ENCODE results near the gene TTC9.
A peak's percentile ranks its signal among the peaks of the same experiment; 100 is the strongest.

The TTC9 gene

DNA sequence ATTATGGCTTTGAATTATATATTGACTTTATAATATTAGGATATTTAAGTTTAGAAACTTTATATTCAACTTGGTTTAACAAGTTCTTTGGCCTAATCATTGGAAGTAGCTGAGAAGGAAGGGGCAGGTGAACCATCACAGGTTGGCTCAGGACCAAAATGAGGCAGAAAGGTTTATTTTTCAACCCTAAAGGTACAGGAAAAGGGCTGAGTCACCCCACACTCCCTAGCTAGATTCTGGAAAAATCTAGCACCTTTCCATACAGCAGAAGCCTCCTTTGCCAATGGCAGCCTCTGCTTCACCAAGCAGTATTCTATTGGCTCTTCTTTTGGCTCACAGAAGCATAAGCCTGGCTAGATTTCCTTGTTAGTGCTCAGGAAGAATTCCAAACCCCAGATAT is 22.0 kb upstream of the TTC9 start:
- Mint-ChIP-seq H3K36me3 (ENCODE audit: low read depth) (no peaks in the 10 kb centered on the region), H3K27ac (no peak overlapping the region), H3K4me1 (no peaks in the 10 kb centered on the region), H3K4me3 (no peak overlapping the region), H3K9me3 (peaks cover 3% of the 10 kb centered on the region), H3K27me3 (ENCODE audit: low read depth) (peaks cover 3% of the 10 kb centered on the region)
- TF ChIP-seq, protein P1, sequence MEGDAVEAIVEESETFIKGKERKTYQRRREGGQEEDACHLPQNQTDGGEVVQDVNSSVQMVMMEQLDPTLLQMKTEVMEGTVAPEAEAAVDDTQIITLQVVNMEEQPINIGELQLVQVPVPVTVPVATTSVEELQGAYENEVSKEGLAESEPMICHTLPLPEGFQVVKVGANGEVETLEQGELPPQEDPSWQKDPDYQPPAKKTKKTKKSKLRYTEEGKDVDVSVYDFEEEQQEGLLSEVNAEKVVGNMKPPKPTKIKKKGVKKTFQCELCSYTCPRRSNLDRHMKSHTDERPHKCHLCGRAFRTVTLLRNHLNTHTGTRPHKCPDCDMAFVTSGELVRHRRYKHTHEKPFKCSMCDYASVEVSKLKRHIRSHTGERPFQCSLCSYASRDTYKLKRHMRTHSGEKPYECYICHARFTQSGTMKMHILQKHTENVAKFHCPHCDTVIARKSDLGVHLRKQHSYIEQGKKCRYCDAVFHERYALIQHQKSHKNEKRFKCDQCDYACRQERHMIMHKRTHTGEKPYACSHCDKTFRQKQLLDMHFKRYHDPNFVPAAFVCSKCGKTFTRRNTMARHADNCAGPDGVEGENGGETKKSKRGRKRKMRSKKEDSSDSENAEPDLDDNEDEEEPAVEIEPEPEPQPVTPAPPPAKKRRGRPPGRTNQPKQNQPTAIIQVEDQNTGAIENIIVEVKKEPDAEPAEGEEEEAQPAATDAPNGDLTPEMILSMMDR (IDR thresholded peaks at IDR 0.05; ENCODE audit: unreplicated experiment in 3 of 3), result no peak

DNA sequence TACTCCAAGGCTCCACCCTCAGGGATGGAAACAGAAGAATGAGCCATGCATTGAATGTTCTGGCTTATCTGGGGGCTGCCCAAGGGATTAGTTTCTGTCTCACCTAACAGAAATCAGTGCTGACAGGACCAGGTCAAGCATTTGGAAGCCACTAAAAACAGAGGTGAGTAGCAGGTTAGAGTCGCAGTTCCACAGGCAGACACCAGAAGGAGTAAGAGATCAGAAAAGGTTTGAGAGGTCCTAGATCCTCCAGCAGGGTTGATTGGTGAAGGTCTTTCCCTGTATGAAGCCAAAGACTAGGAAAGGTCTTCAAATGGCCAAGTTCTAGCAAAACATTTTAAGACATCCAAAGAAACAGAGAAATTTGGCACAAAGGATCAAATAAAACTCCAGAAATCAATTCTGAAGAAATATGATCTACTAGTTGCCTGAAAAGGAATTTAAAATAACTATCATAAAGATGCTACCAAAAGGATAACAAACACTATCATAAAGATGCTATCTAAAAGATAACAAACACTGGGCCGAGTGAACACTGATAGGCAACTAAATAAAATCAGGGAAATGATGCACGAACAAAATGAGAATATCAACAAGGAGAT is 19.5 kb upstream of the TTC9 start:
- no peaks in the 10 kb centered on the region for H3K4me1 Mint-ChIP-seq
- no peak overlapping the region for H3K4me3 Mint-ChIP-seq
- no peak overlapping the region for H3K27ac Mint-ChIP-seq
- no peaks in the 10 kb centered on the region for H3K36me3 Mint-ChIP-seq (ENCODE audit: low read depth)
- peaks cover 19% of the 10 kb centered on the region for H3K9me3 Mint-ChIP-seq
- TF ChIP-seq, protein P1 (IDR thresholded peaks at IDR 0.05; ENCODE audit: unreplicated experiment in 3 of 3), result peak; percentile 35 to 49 (median 37)
- no peaks in the 10 kb centered on the region for H3K27me3 Mint-ChIP-seq (ENCODE audit: low read depth)

DNA sequence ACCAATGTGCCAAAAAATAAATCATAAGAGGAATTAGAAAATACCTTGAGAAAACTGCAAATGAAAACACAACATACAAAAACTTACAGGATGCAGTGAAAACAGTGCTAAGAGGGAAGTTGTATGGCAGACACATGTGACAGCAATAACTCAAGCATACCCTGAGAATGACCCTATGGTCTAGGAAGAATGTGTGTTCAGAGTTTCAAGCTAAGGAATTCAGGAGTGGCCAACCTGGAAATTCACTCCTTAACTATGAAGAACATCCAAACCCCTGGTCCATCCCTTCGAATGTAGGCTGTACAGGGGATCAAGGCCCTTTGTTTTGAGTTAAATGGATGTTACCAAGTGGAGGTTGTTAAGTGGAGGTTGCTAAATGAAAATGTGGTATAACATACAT is 16.7 kb upstream of the TTC9 start:
- TF ChIP-seq, protein P1 (IDR thresholded peaks at IDR 0.05; ENCODE audit: unreplicated experiment in 3 of 3), result no peak
- no peaks in the 10 kb centered on the region for H3K4me1 Mint-ChIP-seq
- peaks cover 26% of the 10 kb centered on the region for H3K9me3 Mint-ChIP-seq
- no peak overlapping the region for H3K4me3 Mint-ChIP-seq
- H3K27ac Mint-ChIP-seq, result no peak overlapping the region
- no peaks in the 10 kb centered on the region for H3K36me3 Mint-ChIP-seq (ENCODE audit: low read depth)
- H3K27me3 Mint-ChIP-seq (ENCODE audit: low read depth), result peaks cover 5% of the 10 kb centered on the region

DNA sequence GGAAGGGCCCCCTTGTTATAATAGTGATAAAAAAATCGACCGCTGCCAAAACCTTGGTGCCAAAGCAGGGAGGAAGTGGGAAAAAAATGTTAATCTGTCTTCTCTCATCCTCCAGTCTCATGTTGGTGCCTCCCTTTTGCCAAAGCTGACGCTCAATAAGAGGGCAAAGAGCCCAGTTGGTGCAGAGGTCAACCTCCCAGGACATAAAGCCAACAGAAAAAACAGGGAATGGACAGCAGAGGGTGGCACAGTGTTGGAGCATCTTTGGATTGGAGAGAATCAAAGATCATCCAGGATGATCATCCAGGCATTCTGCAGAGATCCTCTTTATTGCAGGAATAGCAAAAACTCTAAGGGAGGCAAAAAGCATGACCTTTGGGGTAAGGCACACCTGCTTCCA is 9.8 kb upstream of the TTC9 start:
- Mint-ChIP-seq H3K4me1 (no peaks in the 10 kb centered on the region), H3K36me3 (ENCODE audit: low read depth) (no peaks in the 10 kb centered on the region), H3K27ac (no peak overlapping the region), H3K27me3 (ENCODE audit: low read depth) (peaks cover 20% of the 10 kb centered on the region), H3K9me3 (peaks cover 10% of the 10 kb centered on the region), H3K4me3 (no peak overlapping the region)
- TF ChIP-seq, protein P1 (IDR thresholded peaks at IDR 0.05; ENCODE audit: unreplicated experiment in 3 of 3), result no peak

DNA sequence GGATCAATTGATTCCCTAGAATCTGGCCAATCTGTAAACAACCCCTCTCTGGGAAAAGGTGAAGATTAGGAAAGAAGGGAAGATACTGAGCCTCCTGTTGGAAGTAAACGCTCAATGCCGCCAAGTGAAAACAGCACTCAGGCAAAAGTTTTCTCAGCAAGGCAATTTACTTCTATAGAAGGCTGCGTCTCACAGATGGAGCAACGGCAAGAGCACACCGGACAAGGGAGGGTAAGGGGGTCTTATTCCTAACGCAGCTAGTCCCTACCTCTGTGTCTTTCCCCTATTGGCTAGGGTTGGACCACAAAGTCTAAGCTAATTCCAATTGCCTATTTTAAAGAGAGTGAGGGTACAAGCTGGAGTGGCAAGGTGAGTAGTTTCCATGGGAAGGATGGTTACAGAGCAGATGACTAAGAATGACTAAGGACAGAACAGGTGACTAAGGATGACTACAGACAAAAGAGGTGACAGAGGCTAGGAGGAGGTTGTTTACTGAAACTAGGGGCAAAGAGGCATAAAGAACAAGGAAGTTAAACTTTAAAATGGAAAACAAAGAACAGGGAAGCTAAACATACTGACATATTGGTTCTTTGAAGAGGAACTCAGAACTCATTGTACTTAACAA is 5.6 kb upstream of the TTC9 start:
- Mint-ChIP-seq H3K9me3 (no peaks in the 10 kb centered on the region), H3K27ac (no peak overlapping the region), H3K4me1 (peaks cover 4% of the 10 kb centered on the region), H3K27me3 (ENCODE audit: low read depth) (peaks cover 47% of the 10 kb centered on the region), H3K4me3 (no peak overlapping the region), H3K36me3 (ENCODE audit: low read depth) (no peaks in the 10 kb centered on the region)
- TF ChIP-seq, protein P1 (IDR thresholded peaks at IDR 0.05; ENCODE audit: unreplicated experiment in 3 of 3), result no peak

DNA sequence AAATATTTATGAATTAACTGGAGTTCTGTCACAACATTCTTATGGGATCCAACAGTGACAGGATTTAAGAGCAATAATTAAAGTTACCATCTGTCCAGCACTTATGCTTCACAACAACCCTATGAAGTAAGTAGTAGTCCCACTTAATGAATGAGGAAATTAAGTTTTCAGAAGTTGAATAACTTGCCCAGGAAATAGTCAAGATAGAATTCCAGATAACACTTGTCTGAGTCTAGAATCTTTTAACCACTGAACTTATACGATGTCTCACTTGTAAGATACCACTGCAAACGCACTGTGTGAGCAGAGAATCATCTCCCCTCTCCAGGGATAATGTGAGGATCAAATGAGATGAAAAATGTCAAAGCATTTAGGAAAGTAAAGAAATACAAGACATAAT is 3.3 kb upstream of the TTC9 start:
- H3K36me3 Mint-ChIP-seq (ENCODE audit: low read depth), result no peaks in the 10 kb centered on the region
- TF ChIP-seq, protein P1 (IDR thresholded peaks at IDR 0.05; ENCODE audit: unreplicated experiment in 3 of 3), result no peak
- H3K9me3 Mint-ChIP-seq, result no peaks in the 10 kb centered on the region
- H3K4me1 Mint-ChIP-seq, result peaks cover 16% of the 10 kb centered on the region
- no peak overlapping the region for H3K27ac Mint-ChIP-seq
- H3K4me3 Mint-ChIP-seq, result no peak overlapping the region
- peaks cover 66% of the 10 kb centered on the region for H3K27me3 Mint-ChIP-seq (ENCODE audit: low read depth)
